SU-DHL-6 (cell line): ENCODE measurements around the gene KCNIP2.

ENCODE experiments used
- H2AFZ ChIP-seq: fragments of 200-600 bp; sonication (generic); 2 replicates; pipeline ENCODE4 v1.6.1; 2014; ENCODE audit warnings: low read depth, mild to moderate bottlenecking, moderate library complexity, mixed read lengths, antibody characterized with exemption, low read length; ENCODE audit not compliant: severe bottlenecking
- H3F3A ChIP-seq: fragments of 200-600 bp; shearing (Covaris generic); 2 replicates; pipeline ENCODE4 v1.6.0; 2016; ENCODE audit warnings: antibody characterized with exemption, mild to moderate bottlenecking; ENCODE audit not compliant: insufficient read depth
- H3K27ac ChIP-seq: fragments of 200-600 bp; sonication (generic); 2 replicates; pipeline ENCODE4 v1.5.1; 2016; ENCODE audit warnings: low read depth, mild to moderate bottlenecking, low read length, moderate library complexity, mixed read lengths
- H3K27me3 ChIP-seq: fragments of 200-600 bp; sonication (generic), shearing (Covaris generic); 2 replicates; pipeline ENCODE4 v1.6.0; 2014; ENCODE audit warnings: mild to moderate bottlenecking, low read length
- H3K36me3 ChIP-seq: fragments of 200-600 bp; sonication (generic); 2 replicates; pipeline ENCODE4 v1.6.1; 2014; ENCODE audit warnings: mild to moderate bottlenecking, low read length, mixed read lengths
- H3K4me2 ChIP-seq: fragments of 300-600, 200-600 bp; shearing (Covaris generic), sonication (generic); 2 replicates; pipeline ENCODE4 v1.6.0; 2014; ENCODE audit warnings: low read length, low read depth, mild to moderate bottlenecking; ENCODE audit not compliant: poor library complexity, severe bottlenecking
- H3K4me3 ChIP-seq: fragments of 200-600 bp; sonication (generic); 2 replicates; pipeline ENCODE4 v1.5.1; 2014; ENCODE audit warnings: antibody characterized with exemption, low read length, mild to moderate bottlenecking, mixed read lengths; ENCODE audit not compliant: insufficient read depth, poor library complexity, severe bottlenecking
- H3K79me2 ChIP-seq: fragments of 200-600 bp; sonication (generic); 2 replicates; pipeline ENCODE4 v1.6.1; 2014; ENCODE audit warnings: mild to moderate bottlenecking, low read length, moderate library complexity; ENCODE audit not compliant: insufficient read depth
- H3K9ac ChIP-seq: fragments of 200-600 bp; sonication (generic); 2 replicates; pipeline ENCODE4 v1.7.0; 2014; ENCODE audit warnings: mild to moderate bottlenecking, low read length
- H3K9me2 ChIP-seq: fragments of 200-600 bp; sonication (generic); replicated peaks from 2 replicates; pipeline ENCODE4 v1.6.1; 2014; ENCODE audit warnings: low read length; ENCODE audit not compliant: insufficient read depth
- H3K9me3 ChIP-seq: fragments of 200-600 bp; sonication (generic); 2 replicates; pipeline ENCODE4 v1.6.1; 2014; ENCODE audit warnings: low read length, mixed read lengths; ENCODE audit not compliant: insufficient read depth
- H4K20me1 ChIP-seq: fragments of 200-600 bp; sonication (generic); 2 replicates; pipeline ENCODE4 v1.6.1; 2014; ENCODE audit warnings: low read depth, mild to moderate bottlenecking, antibody characterized with exemption, low read length, moderate library complexity, mixed read lengths
- CTCF ChIP-seq: fragments of 200-600 bp; sonication (generic); IDR thresholded peaks from one replicate; pipeline ENCODE4 v1.5.1; 2017; ENCODE audit warnings: antibody characterized with exemption, mild to moderate bottlenecking, low read length, moderate library complexity; ENCODE audit not compliant: insufficient read depth, poor library complexity, severe bottlenecking
- EZH2phosphoT487 ChIP-seq: fragments of 200-600 bp; sonication (generic), shearing (Covaris generic); conservative IDR thresholded peaks from 2 replicates; pipeline ENCODE4 v1.6.1; 2018; ENCODE audit warnings: mild to moderate bottlenecking, antibody characterized with exemption, low read length, moderate library complexity, mixed read lengths

The KCNIP2 gene

GRCh38 chr10:101782811-101783735 is 60.5 kb downstream of the KCNIP2 start, which contains the start of gene NPM3:
TSS of gene NPM3 (minus strand) at chr10:101783446. CDS start at chr10:101783390, 56 bp downstream.
- Histone ChIP-seq H3K36me3 (no peaks in the 10 kb centered on the region), H3K27ac (peak within 1 kb of the TSS; percentile 47), H3F3A (peaks cover 31% of the 10 kb centered on the region), H2AFZ (peak within 1 kb of the TSS; percentile 70), H3K27me3 (no peaks in the 10 kb centered on the region), H3K4me3 (peak within 1 kb of the TSS; percentile 88), H3K9me3 (no peaks in the 10 kb centered on the region), H3K4me2 (peak within 1 kb of the TSS; percentile 79), H4K20me1 (no peaks in the 10 kb centered on the region; the same call in 1 of the 2 replicates), H3K9me2 (no peaks in the 10 kb centered on the region), H3K9ac (peak within 1 kb of the TSS; percentile 85), H3K79me2 (no peaks in the 10 kb centered on the region; the same call in 1 of the 2 replicates)
- TF ChIP-seq CTCF (no peak), EZH2phosphoT487 (no peak)

GRCh38 chr10:101781984-101782810 is 61.4 kb downstream of the KCNIP2 start:
- no peaks in the 10 kb centered on the region for H3K36me3 ChIP-seq
- H2AFZ ChIP-seq, result no peak overlapping the region
- H3K27ac ChIP-seq, result no peak overlapping the region

GRCh38 chr10:101781655-101781983 is 62.0 kb downstream of the KCNIP2 start:
- no peak for TF ChIP-seq CTCF
- TF ChIP-seq EZH2phosphoT487, result no peak
- Histone ChIP-seq H3K9ac (peak overlapping the region; percentile 85), H3K27ac (no peak overlapping the region), H3K9me2 (no peaks in the 10 kb centered on the region), H3K79me2 (no peaks in the 10 kb centered on the region; the same call in 1 of the 2 replicates), H4K20me1 (no peaks in the 10 kb centered on the region; the same call in 1 of the 2 replicates), H3K36me3 (no peaks in the 10 kb centered on the region), H3K4me2 (peak overlapping the region; percentile 79), H3F3A (peaks cover 31% of the 10 kb centered on the region), H3K27me3 (no peaks in the 10 kb centered on the region), H3K9me3 (no peaks in the 10 kb centered on the region), H2AFZ (no peak overlapping the region), H3K4me3 (peak overlapping the region; percentile 88)

More at GRCh38 chr10:101781984-101782810, 61.4 kb downstream of the KCNIP2 start:
- Histone ChIP-seq H3F3A (peaks cover 31% of the 10 kb centered on the region), H4K20me1 (no peaks in the 10 kb centered on the region; the same call in 1 of the 2 replicates), H3K27me3 (no peaks in the 10 kb centered on the region), H3K4me3 (peak overlapping the region; percentile 88), H3K79me2 (no peaks in the 10 kb centered on the region; the same call in 1 of the 2 replicates), H3K9me2 (no peaks in the 10 kb centered on the region), H3K9ac (peak overlapping the region; percentile 85), H3K4me2 (peak overlapping the region; percentile 79), H3K9me3 (no peaks in the 10 kb centered on the region)
- no peak for TF ChIP-seq EZH2phosphoT487
- TF ChIP-seq CTCF, result no peak
